A549 (cell line): ENCODE results near the gene EHD3. TPM values are rescaled to one million over a fixed set of nuclear protein-coding genes. Genes with fewer than 3 reads are reported as not detected.

Experiments
- ATAC-seq, 2 experiments: fragments of 200-7000 bp in 1 of 2; fragments of >200 bp in 1 of 2; cut with Nextera tagmentation in 1 of 2; cut with Tn5 transposase in 1 of 2; 3 replicates each; pipeline versions ENCODE4 v1.8.0 to v1.9.1; 2018 to 2020; ENCODE audit warnings: mild to moderate bottlenecking in 1 of 2, moderate library complexity in 1 of 2
- CTCF ChIA-PET: fragments of 300-600 bp; sonication (Branson Sonifier 250); formaldehyde crosslinking; extraction: SDS; loops from one replicate; lab custom pipeline; 2021; ENCODE audit warnings: antibody characterized with exemption, inconsistent platforms; lab: Yijun Ruan, JAX
- POLR2A ChIA-PET: fragments of 350-600 bp; formaldehyde crosslinking; extraction: SDS; loops from one replicate; lab custom pipeline; 2021; ENCODE audit warnings: antibody characterized with exemption, inconsistent platforms; lab: Yijun Ruan, JAX
- DNase-seq, 2 experiments: peaks; one replicate each; pipeline versions ENCODE4 v3.0.0 to v3.0.0-alpha.2; 2011 to 2016; ENCODE audit warnings: low read depth in 1 of 2, low spot score in 1 of 2
- FAIRE-seq: peaks from 2 replicates; lab custom pipeline; 2011; peaks lifted over from hg19 to GRCh38; lab: Jason Lieb, UNC
- H3K27ac ChIP-seq, 2 experiments: fragments of >200 bp; sonication (Bioruptor Twin); formaldehyde crosslinking; 3 replicates each; pipeline ENCODE4 v1.5.1; 2016 to 2017
- H3K4me1 ChIP-seq: fragments of >200 bp; sonication (Bioruptor Twin); formaldehyde crosslinking; 3 replicates; pipeline ENCODE4 v1.6.1; 2016
- H3K4me2 ChIP-seq: fragments of >200 bp; sonication (Bioruptor Twin); formaldehyde crosslinking; 3 replicates; pipeline ENCODE4 v1.6.1; 2016
- H3K4me3 ChIP-seq: fragments of >200 bp; sonication (Bioruptor Twin); formaldehyde crosslinking; 3 replicates; pipeline ENCODE4 v1.5.1; 2016
- H3K9me3 ChIP-seq: fragments of >200 bp; sonication (Bioruptor Twin); formaldehyde crosslinking; 3 replicates; pipeline ENCODE4 v1.6.1; 2016
- BCL3 ChIP-seq: fragments of >200 bp; sonication (Bioruptor Twin); formaldehyde crosslinking; IDR thresholded peaks from 3 replicates; pipeline ENCODE4 v1.6.1; 2016
- BHLHE40 ChIP-seq: IDR thresholded peaks from 2 replicates; pipeline ENCODE4 v1.6.1; 2012; ENCODE audit warnings: low read depth, low read length, inconsistent platforms
- CBX2 ChIP-seq: fragments of 200-600 bp; sonication (generic); IDR thresholded peaks from 2 replicates; pipeline ENCODE4 v1.6.1; 2016; ENCODE audit warnings: low read depth, mild to moderate bottlenecking, borderline replicate concordance
- CBX8 ChIP-seq: fragments of 200-600 bp; sonication (generic); IDR thresholded peaks from 2 replicates; pipeline ENCODE4 v1.6.1; 2016
- CEBPB ChIP-seq, 2 experiments: fragments of >200 bp in 1 of 2; sonication (Bioruptor Twin) in 1 of 2; formaldehyde crosslinking in 1 of 2; IDR thresholded peaks; 2 replicates each; pipeline ENCODE4 v1.6.1; 2012 to 2016
- E2F6 ChIP-seq: IDR thresholded peaks from 2 replicates; pipeline ENCODE4 v1.6.1; 2012; ENCODE audit warnings: low read depth, borderline replicate concordance
- FOSB ChIP-seq: fragments of 250-450 bp; sonication (Bioruptor Pico); IDR thresholded peaks from 2 replicates; pipeline ENCODE4 v1.5.0; 2020; ENCODE audit warnings: mild to moderate bottlenecking, moderate library complexity
- FOSL2 ChIP-seq, 2 experiments: fragments of 450-650 bp in 1 of 2; fragments of >200 bp in 1 of 2; sonication (Bioruptor Twin) in 1 of 2; formaldehyde crosslinking; IDR thresholded peaks; 2 replicates each; pipeline versions ENCODE4 v1.5.0 to v1.6.1; 2016 to 2020; ENCODE audit warnings: mild to moderate bottlenecking in 1 of 2, moderate library complexity in 1 of 2
- FOXS1 ChIP-seq: fragments of 250-450 bp; sonication (Bioruptor Pico); IDR thresholded peaks from 2 replicates; pipeline ENCODE4 v1.5.0; 2020; ENCODE audit warnings: mild to moderate bottlenecking, moderate library complexity
- GATA3 ChIP-seq: IDR thresholded peaks from 2 replicates; pipeline ENCODE4 v1.6.1; 2012; ENCODE audit warnings: borderline replicate concordance
- HDAC2 ChIP-seq: fragments of 200-600 bp; sonication (generic); IDR thresholded peaks from 2 replicates; pipeline ENCODE4 v1.6.1; 2016
- HEYL ChIP-seq: fragments of 250-450 bp; sonication (Bioruptor Pico); IDR thresholded peaks from 2 replicates; pipeline ENCODE4 v1.8.0; 2021; ENCODE audit warnings: mild to moderate bottlenecking, moderate library complexity
- HOXB13 ChIP-seq: fragments of 250-450 bp; sonication (Bioruptor Pico); IDR thresholded peaks from 2 replicates; pipeline ENCODE4 v1.5.0; 2020; ENCODE audit warnings: low read depth, mild to moderate bottlenecking, moderate library complexity
- HOXB5 ChIP-seq: fragments of 250-450 bp; sonication (Bioruptor Pico); IDR thresholded peaks from 2 replicates; pipeline ENCODE4 v1.5.0; 2020; ENCODE audit warnings: mild to moderate bottlenecking, moderate library complexity
- KDM5A ChIP-seq: fragments of 200-600 bp; sonication (generic); IDR thresholded peaks from 2 replicates; pipeline ENCODE4 v1.6.1; 2016; ENCODE audit warnings: antibody characterized with exemption, mild to moderate bottlenecking
- MAFK ChIP-seq: fragments of 450-650 bp; IDR thresholded peaks from 2 replicates; pipeline ENCODE4 v1.6.1; 2014; ENCODE audit not compliant: partially characterized antibody
- MAZ ChIP-seq: fragments of 150-350 bp; IDR thresholded peaks from 2 replicates; pipeline ENCODE4 v1.6.1; 2014; ENCODE audit warnings: antibody characterized with exemption, low read depth, low read length, borderline replicate concordance
- NPAS2 ChIP-seq: fragments of 250-450 bp; sonication (Bioruptor Pico); IDR thresholded peaks from 2 replicates; pipeline ENCODE4 v1.8.0; 2022; ENCODE audit warnings: mild to moderate bottlenecking, moderate library complexity, borderline replicate concordance
- POLR2AphosphoS2 ChIP-seq: conservative IDR thresholded peaks from 2 replicates; pipeline ENCODE4 v1.6.1; 2012; ENCODE audit warnings: low read length, improper control_type of control experiment, inconsistent platforms
- RNF2 ChIP-seq: fragments of 200-600 bp; sonication (generic); IDR thresholded peaks from 2 replicates; pipeline ENCODE4 v1.6.1; 2016; ENCODE audit warnings: low read depth, mild to moderate bottlenecking, antibody characterized with exemption, moderate library complexity, borderline replicate concordance
- SMC3 ChIP-seq: fragments of >200 bp; sonication (Bioruptor Twin); formaldehyde crosslinking; IDR thresholded peaks from 3 replicates; pipeline ENCODE4 v1.6.1; 2018; ENCODE audit warnings: inconsistent platforms
- SREBF2 ChIP-seq: fragments of 450-650 bp; IDR thresholded peaks from 2 replicates; pipeline ENCODE4 v1.6.1; 2014; ENCODE audit warnings: mild to moderate bottlenecking, moderate library complexity
- ZFP36 ChIP-seq: fragments of 450-650 bp; IDR thresholded peaks from 2 replicates; pipeline ENCODE4 v1.6.1; 2014; ENCODE audit warnings: borderline replicate concordance; ENCODE audit not compliant: partially characterized antibody
- WGBS: methylation state at CpG from one replicate; pipeline ENCODE4 v1.1.6; 2017; ENCODE audit errors: missing lambda C conversion rate; 5-methylcytosine and 5-hydroxymethylcytosine counted together
- polyA plus RNA-seq, 4 experiments: library from polyadenylated mRNA; depleted of rRNA in 3 of 4; stranded (reverse); fragments of >200 nt; fragmentation: RNase III in 1 of 4; extraction: RNeasy Plus Mini Kit Qiagen cat#74134 plus additional on column Dnase treatment in 1 of 4; gene quantifications; 2 replicates in 3 of 4; 3 replicates in 1 of 4; pipeline ENCODE4 v1.2.3, GENCODE V29; 2011 to 2017
- TF ChIP-seq, protein P1 (sequence below): fragments of 450-650 bp; IDR thresholded peaks from 2 replicates; pipeline ENCODE4 v1.6.1; 2014; ENCODE audit warnings: antibody characterized with exemption
- TF ChIP-seq, protein P2 (sequence below): fragments of 250-450 bp; sonication (Bioruptor Pico); IDR thresholded peaks from 2 replicates; pipeline ENCODE4 v1.5.0; 2020; ENCODE audit warnings: low read depth, mild to moderate bottlenecking, moderate library complexity
- TF ChIP-seq, protein P3 (sequence below): IDR thresholded peaks from 2 replicates; pipeline ENCODE4 v1.6.1; 2012

The EHD3 gene
- polyA plus RNA-seq, 2 of the 4 experiments (the other 2 are of a cell fraction): 8.7 to 10.6 TPM

GRCh38 chr2:31248139-31248538, 14.2 kb downstream of the EHD3 start:
- CTCF ChIA-PET: interaction anchor here (0.5 to 6.3 kb wide), 2 partner anchors 14 to 126 kb away, joined by 3 to 37 read pairs; partner anchors contain the start of gene EHD3
- Histone ChIP-seq H3K4me3 (no peak overlapping the region), H3K4me1 (no peaks in the 10 kb centered on the region), H3K27ac (no peak overlapping the region), H3K9me3 (no peaks in the 10 kb centered on the region), H3K4me2 (no peak overlapping the region)
- DNase-seq (no peak), FAIRE-seq (no peak), ATAC-seq (no peak)
- 65% methylated on average over 3 of the region's 3 CpGs for WGBS
- no peak for TF ChIP-seq KDM5A
- peak; percentile 78 for TF ChIP-seq ZFP36
- POLR2A ChIA-PET: no interaction called here

DNA sequence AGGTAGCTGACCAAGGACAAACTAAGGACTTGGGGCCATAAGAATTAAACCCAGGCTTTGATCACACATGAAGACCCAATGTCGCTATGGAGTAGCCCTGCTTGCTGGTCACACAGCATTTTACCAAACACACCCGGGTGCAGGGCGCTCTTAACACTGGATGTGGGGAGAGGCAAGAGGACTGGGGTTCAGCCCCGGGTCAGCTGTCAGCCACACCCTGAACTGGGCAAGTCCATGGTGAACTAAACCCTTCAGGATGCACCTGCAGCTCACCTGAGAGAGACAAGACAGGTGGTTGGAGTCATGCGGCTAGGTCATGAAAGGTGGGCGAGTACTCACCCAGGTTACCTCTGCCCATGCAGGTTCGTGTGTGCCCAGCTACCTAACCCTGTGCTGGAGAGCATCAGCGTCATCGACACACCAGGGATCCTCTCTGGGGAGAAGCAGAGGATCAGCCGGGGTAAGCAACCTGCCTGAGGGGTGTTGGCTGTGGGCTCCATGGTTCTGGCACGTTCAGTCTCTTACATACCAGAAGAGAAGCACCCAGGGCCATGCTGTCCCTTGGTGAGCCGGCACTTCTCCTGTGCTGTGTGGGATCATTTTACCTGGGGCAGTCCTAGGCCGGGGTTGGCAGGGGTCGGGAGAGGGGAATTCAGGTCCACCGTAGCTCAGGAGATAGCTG, 15.2 kb downstream of the EHD3 start:
- Histone ChIP-seq H3K4me1 (no peaks in the 10 kb centered on the region), H3K27ac (no peak overlapping the region), H3K9me3 (no peaks in the 10 kb centered on the region), H3K4me3 (no peak overlapping the region), H3K4me2 (no peak overlapping the region)
- no peak for DNase-seq
- 88% methylated on average over 13 of the region's 15 CpGs for WGBS
- no peak for FAIRE-seq
- TF ChIP-seq KDM5A: no peak
- TF ChIP-seq FOSL2 (IDR thresholded peaks at IDR 0.05): no peak
- TF ChIP-seq FOSL2 (CRISPR knock-in tag; IDR thresholded peaks at IDR 0.05): no peak
- no peak for TF ChIP-seq FOXS1 (CRISPR knock-in tag)
- TF ChIP-seq, protein P1, sequence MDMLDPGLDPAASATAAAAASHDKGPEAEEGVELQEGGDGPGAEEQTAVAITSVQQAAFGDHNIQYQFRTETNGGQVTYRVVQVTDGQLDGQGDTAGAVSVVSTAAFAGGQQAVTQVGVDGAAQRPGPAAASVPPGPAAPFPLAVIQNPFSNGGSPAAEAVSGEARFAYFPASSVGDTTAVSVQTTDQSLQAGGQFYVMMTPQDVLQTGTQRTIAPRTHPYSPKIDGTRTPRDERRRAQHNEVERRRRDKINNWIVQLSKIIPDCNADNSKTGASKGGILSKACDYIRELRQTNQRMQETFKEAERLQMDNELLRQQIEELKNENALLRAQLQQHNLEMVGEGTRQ: no peak
- no peak for TF ChIP-seq SMC3
- TF ChIP-seq HEYL (CRISPR knock-in tag): no peak
- no peak for TF ChIP-seq HOXB5
- TF ChIP-seq RNF2: no peak
- TF ChIP-seq CBX8: no peak
- TF ChIP-seq BHLHE40: no peak
- TF ChIP-seq POLR2AphosphoS2: no peak
- no peak for TF ChIP-seq MAFK
- no peak for TF ChIP-seq HDAC2
- TF ChIP-seq E2F6: no peak
- TF ChIP-seq, protein P2, sequence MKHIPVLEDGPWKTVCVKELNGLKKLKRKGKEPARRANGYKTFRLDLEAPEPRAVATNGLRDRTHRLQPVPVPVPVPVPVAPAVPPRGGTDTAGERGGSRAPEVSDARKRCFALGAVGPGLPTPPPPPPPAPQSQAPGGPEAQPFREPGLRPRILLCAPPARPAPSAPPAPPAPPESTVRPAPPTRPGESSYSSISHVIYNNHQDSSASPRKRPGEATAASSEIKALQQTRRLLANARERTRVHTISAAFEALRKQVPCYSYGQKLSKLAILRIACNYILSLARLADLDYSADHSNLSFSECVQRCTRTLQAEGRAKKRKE (CRISPR knock-in tag): no peak
- no peak for TF ChIP-seq CEBPB (IDR thresholded peaks at IDR 0.05)
- TF ChIP-seq NPAS2 (CRISPR knock-in tag): no peak
- TF ChIP-seq, protein P3, sequence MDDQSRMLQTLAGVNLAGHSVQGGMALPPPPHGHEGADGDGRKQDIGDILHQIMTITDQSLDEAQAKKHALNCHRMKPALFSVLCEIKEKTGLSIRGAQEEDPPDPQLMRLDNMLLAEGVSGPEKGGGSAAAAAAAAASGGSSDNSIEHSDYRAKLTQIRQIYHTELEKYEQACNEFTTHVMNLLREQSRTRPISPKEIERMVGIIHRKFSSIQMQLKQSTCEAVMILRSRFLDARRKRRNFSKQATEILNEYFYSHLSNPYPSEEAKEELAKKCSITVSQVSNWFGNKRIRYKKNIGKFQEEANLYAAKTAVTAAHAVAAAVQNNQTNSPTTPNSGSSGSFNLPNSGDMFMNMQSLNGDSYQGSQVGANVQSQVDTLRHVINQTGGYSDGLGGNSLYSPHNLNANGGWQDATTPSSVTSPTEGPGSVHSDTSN: no peak
- no peak for TF ChIP-seq MAZ
- no peak for TF ChIP-seq HOXB13 (CRISPR knock-in tag)
- ATAC-seq: no peak
- POLR2A ChIA-PET: no interaction called here
- CTCF ChIA-PET: interaction anchor here (0.5 to 6.3 kb wide), 3 partner anchors 15 to 125 kb away, joined by 3 to 37 read pairs (median 3); partner anchors contain the start of gene EHD3

DNA sequence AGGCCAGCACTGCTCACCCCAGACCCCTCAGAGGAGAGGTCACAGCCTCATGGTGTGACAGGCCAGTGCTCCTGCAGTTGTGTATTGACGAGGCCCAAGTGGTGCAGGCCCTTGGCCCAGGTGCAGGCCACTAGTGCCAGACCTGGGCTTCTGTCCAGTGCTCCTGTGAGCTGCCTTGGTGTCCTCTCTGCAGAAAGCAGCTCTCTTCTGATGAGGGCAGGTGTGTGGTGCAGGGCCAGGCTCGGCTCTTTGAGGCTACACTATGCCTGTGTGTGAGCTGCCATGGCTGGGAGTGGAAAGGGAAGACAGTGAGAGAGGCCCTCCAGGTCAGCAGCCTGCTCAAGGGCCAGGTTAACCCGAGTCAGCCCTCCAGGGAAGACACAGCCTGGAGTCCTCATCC, 17.1 kb downstream of the EHD3 start:
- ATAC-seq (no peak), DNase-seq (no peak), FAIRE-seq (no peak)
- H3K4me1 ChIP-seq: no peaks in the 10 kb centered on the region
- H3K4me2 ChIP-seq: no peak overlapping the region
- no peak overlapping the region for H3K4me3 ChIP-seq
- no peaks in the 10 kb centered on the region for H3K9me3 ChIP-seq
- ChIA-PET POLR2A (no interaction called here), CTCF (interaction anchor here (0.8 to 6.3 kb wide), 2 partner anchors 12 to 17 kb away, joined by 3 to 37 read pairs; partner anchors contain the start of gene EHD3)
- H3K27ac ChIP-seq: no peak overlapping the region
- WGBS: 46% methylated on average over 3 of the region's 3 CpGs
- TF ChIP-seq GATA3: no peak
- no peak for TF ChIP-seq BHLHE40
- TF ChIP-seq CBX8: no peak
- TF ChIP-seq BCL3: no peak
- TF ChIP-seq FOSB (CRISPR knock-in tag): no peak
- no peak for TF ChIP-seq CBX2
- no peak for TF ChIP-seq KDM5A
- TF ChIP-seq SREBF2: no peak
